B cell (primary cell): ENCODE data around the gene KCND1. TPM values are rescaled to one million over a fixed set of nuclear protein-coding genes. Genes with fewer than 3 reads are reported as not detected.

Experiments
- ATAC-seq: fragments of 200-7000 bp; cut with Tn5 transposase; one replicate; pipeline ENCODE4 v1.10.0; 2021; ENCODE audit warnings: low read depth, mild to moderate bottlenecking, moderate number of reproducible peaks, moderate library complexity
- CTCF ChIA-PET: fragments of 350-600 bp; sonication (Branson Sonifier 250); formaldehyde crosslinking; loops from one replicate; lab custom pipeline; 2021; ENCODE audit warnings: antibody characterized with exemption, inconsistent platforms; lab: Charles Lee
- POLR2A ChIA-PET: fragments of 350-600 bp; sonication (Branson Sonifier 250); formaldehyde crosslinking; loops from one replicate; lab custom pipeline; 2021; ENCODE audit warnings: antibody characterized with exemption; lab: Charles Lee
- DNase-seq: peaks from one replicate; pipeline ENCODE4 v3.0.0; 2013
- H2AFZ ChIP-seq: 2 replicates; pipeline ENCODE4 v1.6.1; 2012; ENCODE audit warnings: mild to moderate bottlenecking, low read depth, low read length; ENCODE audit not compliant: insufficient read depth, poor library complexity, severe bottlenecking
- H3K27ac ChIP-seq, 2 donors: 1 replicate in 1 of 2; 2 replicates in 1 of 2; pipeline ENCODE4 v1.5.1; 2012 to 2013; ENCODE audit warnings: low read length in 2 of 2, mild to moderate bottlenecking in 2 of 2, moderate library complexity in 1 of 2
- H3K27me3 ChIP-seq, 4 experiments: fragments of 200-600 bp in 1 of 4; sonication (generic) in 1 of 4; replicated peaks in 1 of 4; 1 replicate in 2 of 4; 2 replicates in 2 of 4; pipeline versions ENCODE4 v1.6.1 to v1.7.0; 2013 to 2016; ENCODE audit warnings: low read length in 3 of 4, mild to moderate bottlenecking in 2 of 4, mixed read lengths in 1 of 4, moderate library complexity in 1 of 4; ENCODE audit not compliant: insufficient read depth in 4 of 4, control insufficient read depth in 3 of 4; ENCODE audit errors: control extremely low read depth in 1 of 4
- H3K36me3 ChIP-seq, 2 experiments: replicated peaks in 1 of 2; 1 replicate in 1 of 2; 2 replicates in 1 of 2; pipeline versions ENCODE4 v1.6.1 to v1.7.1; 2013; ENCODE audit warnings: low read length in 1 of 2; ENCODE audit not compliant: insufficient read depth in 2 of 2, control insufficient read depth in 1 of 2; ENCODE audit errors: control extremely low read depth in 1 of 2, extremely low read depth in 1 of 2
- H3K4me1 ChIP-seq, 2 donors: fragments of 200-600 bp in 1 of 2; sonication (generic) in 1 of 2; 1 replicate in 1 of 2; 2 replicates in 1 of 2; pipeline versions ENCODE4 v1.5.1 to v1.6.1; 2013 to 2017; ENCODE audit warnings: low read length in 2 of 2; ENCODE audit not compliant: control insufficient read depth in 2 of 2, insufficient read depth in 2 of 2
- H3K4me2 ChIP-seq: replicated peaks from 2 replicates; pipeline ENCODE3; 2012; ENCODE audit warnings: mild to moderate bottlenecking, low read depth, low read length; ENCODE audit not compliant: poor library complexity, severe bottlenecking
- H3K4me3 ChIP-seq, 5 experiments: fragments of 200-600 bp in 1 of 5; sonication (generic) in 1 of 5; 1 replicate in 3 of 5; 2 replicates in 2 of 5; pipeline versions ENCODE4 v1.5.1 to v1.7.0; 2011 to 2016; ENCODE audit warnings: low read length in 4 of 5, mild to moderate bottlenecking in 4 of 5, low read depth in 2 of 5, control low read depth in 1 of 5, moderate library complexity in 1 of 5; ENCODE audit not compliant: insufficient read depth in 1 of 5; ENCODE audit errors: control extremely low read depth in 1 of 5, extremely low read depth in 1 of 5
- H3K79me2 ChIP-seq: fragments of 200-600 bp; sonication (generic); one replicate; pipeline ENCODE4 v1.6.0; 2016; ENCODE audit warnings: low read length; ENCODE audit not compliant: control insufficient read depth, insufficient read depth
- H3K9ac ChIP-seq: fragments of 200-600 bp; sonication (generic); 2 replicates; pipeline ENCODE4 v1.6.1; 2017; ENCODE audit warnings: mild to moderate bottlenecking, low read length, moderate library complexity
- H3K9me3 ChIP-seq, 3 donors: one replicate each; pipeline versions ENCODE4 v1.6.1 to v1.7.1; 2013; ENCODE audit warnings: low read length in 2 of 3; ENCODE audit not compliant: control insufficient read depth in 2 of 3, insufficient read depth in 1 of 3; ENCODE audit errors: control extremely low read depth in 1 of 3
- H4K20me1 ChIP-seq: 2 replicates; pipeline ENCODE4 v1.6.0; 2012; ENCODE audit warnings: mild to moderate bottlenecking, low read length; ENCODE audit not compliant: insufficient read depth, control insufficient read depth, poor library complexity, severe bottlenecking
- H3K27ac Mint-ChIP-seq: one replicate; pipeline ENCODE4 v1.8.0; 2021; ENCODE audit warnings: mixed read lengths
- H3K27me3 Mint-ChIP-seq: one replicate; pipeline ENCODE4 v1.8.0; 2021; ENCODE audit warnings: mixed read lengths
- H3K4me1 Mint-ChIP-seq: one replicate; pipeline ENCODE4 v1.8.0; 2021; ENCODE audit warnings: mixed read lengths
- H3K4me3 Mint-ChIP-seq: one replicate; pipeline ENCODE4 v1.8.0; 2021; ENCODE audit warnings: mixed read lengths
- H3K9me3 Mint-ChIP-seq: one replicate; pipeline ENCODE4 v1.8.0; 2022; ENCODE audit warnings: mixed read lengths; ENCODE audit not compliant: insufficient read depth
- EZH2 ChIP-seq: IDR thresholded peaks from 2 replicates; pipeline ENCODE4 v1.6.1; 2012; ENCODE audit warnings: borderline replicate concordance, low read depth, mild to moderate bottlenecking, moderate library complexity, low read length; ENCODE audit not compliant: insufficient read depth, poor library complexity, severe bottlenecking
- WGBS: methylation state at CpG from one replicate; pipeline ENCODE4 v1.1.5; 2013; ENCODE audit warnings: missing lambda C conversion rate; ENCODE audit not compliant: insufficient coverage; 5-methylcytosine and 5-hydroxymethylcytosine counted together
- intact Hi-C: fragments of 100-400 bp; cut with micrococcal nuclease; formaldehyde crosslinking; loops from one replicate; pipeline ENCODE4 v1.10.0; 2022
- polyA plus RNA-seq: library from polyadenylated mRNA; depleted of rRNA; stranded (reverse); fragments of >200 nt; gene quantifications from 2 replicates; pipeline ENCODE4 v1.2.3, GENCODE V29; 2012
- total RNA-seq, 2 donors: library from RNA; stranded (reverse); fragments of 120-200 nt in 1 of 2; gene quantifications; 1 replicate in 1 of 2; 2 replicates in 1 of 2; pipeline versions ENCODE4 v1.2.3 to v1.2.4, GENCODE V29; 2013 to 2022
- TF ChIP-seq, protein P1 (sequence below): fragments of 200-600 bp; IDR thresholded peaks from one replicate; pipeline ENCODE4 v1.8.0; 2022; ENCODE audit warnings: antibody characterized with exemption, mild to moderate bottlenecking

The KCND1 gene
- total and polyA plus RNA-seq, 2 donors (not counting 1 experiment from before 2014, with no cell fraction given) = 2.2 to 2.3 TPM

DNA sequence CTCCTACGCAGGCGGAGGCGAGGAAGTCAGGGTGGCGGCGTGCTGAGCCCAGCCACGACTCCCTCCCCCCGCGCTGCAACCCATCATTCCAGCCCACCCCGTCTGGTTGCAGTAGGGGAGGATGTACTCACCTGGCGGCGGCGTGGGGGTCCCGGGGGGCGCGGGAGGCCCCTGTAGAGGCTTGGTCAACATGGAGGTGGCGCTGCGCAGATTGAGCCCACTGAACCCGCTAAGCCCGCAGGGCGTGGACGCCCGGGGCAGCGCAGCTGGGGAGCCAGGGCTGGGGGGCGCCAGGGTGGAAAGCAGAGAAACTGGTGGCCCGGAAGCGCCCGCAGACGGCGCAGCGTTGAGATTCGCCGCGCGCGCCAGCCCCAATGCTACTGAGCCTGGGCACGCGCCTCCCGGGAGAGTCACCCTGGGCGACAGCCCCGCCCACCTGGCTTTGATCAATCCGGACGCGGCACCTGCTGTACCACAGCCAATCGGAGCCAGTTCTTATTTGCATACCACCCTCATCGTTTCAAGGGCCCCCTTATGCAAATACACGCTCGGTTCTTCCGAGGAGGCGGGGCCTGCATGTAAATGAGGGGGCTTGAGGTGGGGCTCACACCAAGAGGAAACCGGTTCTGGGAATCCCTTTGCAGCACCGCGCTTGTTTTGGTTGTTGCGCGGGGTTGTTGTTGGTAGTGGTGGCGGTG lies 52.9 kb downstream of the KCND1 start, which contains the start of gene PIM2:
Gene PIM2, minus strand, starts transcription at position 382 of the 698 bp plus-strand sequence. Its CDS starts 190 bp downstream, at position 192.
- Histone ChIP-seq H3K4me1 (peaks cover 34 to 53% of the 10 kb centered on the region in 2 donors), H3K9ac (peak within 1 kb of the TSS; percentile 90)
- peak within 1 kb of the TSS; percentile 97 for H3K27ac Mint-ChIP-seq

More for the DNA sequence above, 52.9 kb downstream of the KCND1 start, which contains the start of gene PIM2:
- Mint-ChIP-seq H3K9me3 (no peaks in the 10 kb centered on the region), H3K4me1 (peaks cover 42% of the 10 kb centered on the region), H3K27me3 (no peaks in the 10 kb centered on the region), H3K4me3 (peak within 1 kb of the TSS; percentile 98)
- H3K27me3 ChIP-seq = no peaks in the 10 kb centered on the region
- POLR2A ChIA-PET = interaction anchor here (1.0 to 5.9 kb wide), 3 partner anchors 19 to 22 kb away, joined by 7 to 101 read pairs (median 18); partner anchors contain the start of genes PQBP1 and TIMM17B
- peak within 1 kb of the TSS; percentile 77 for H3K4me2 ChIP-seq
- peak; percentile 80 for ATAC-seq
- H3K4me3 ChIP-seq = peak within 1 kb of the TSS; percentile 67 to 94 (median 86)
- no peaks in the 10 kb centered on the region for H3K9me3 ChIP-seq
- DNase-seq = peak; percentile 94
- TF ChIP-seq, protein P1, sequence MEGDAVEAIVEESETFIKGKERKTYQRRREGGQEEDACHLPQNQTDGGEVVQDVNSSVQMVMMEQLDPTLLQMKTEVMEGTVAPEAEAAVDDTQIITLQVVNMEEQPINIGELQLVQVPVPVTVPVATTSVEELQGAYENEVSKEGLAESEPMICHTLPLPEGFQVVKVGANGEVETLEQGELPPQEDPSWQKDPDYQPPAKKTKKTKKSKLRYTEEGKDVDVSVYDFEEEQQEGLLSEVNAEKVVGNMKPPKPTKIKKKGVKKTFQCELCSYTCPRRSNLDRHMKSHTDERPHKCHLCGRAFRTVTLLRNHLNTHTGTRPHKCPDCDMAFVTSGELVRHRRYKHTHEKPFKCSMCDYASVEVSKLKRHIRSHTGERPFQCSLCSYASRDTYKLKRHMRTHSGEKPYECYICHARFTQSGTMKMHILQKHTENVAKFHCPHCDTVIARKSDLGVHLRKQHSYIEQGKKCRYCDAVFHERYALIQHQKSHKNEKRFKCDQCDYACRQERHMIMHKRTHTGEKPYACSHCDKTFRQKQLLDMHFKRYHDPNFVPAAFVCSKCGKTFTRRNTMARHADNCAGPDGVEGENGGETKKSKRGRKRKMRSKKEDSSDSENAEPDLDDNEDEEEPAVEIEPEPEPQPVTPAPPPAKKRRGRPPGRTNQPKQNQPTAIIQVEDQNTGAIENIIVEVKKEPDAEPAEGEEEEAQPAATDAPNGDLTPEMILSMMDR = no peak
- no peak for TF ChIP-seq EZH2
- peaks cover 0 to 46% of the 10 kb centered on the region in 2 experiments for H3K36me3 ChIP-seq
- peaks cover 46% of the 10 kb centered on the region for H4K20me1 ChIP-seq
- peak within 1 kb of the TSS; percentile 84 to 92 for H3K27ac ChIP-seq
- peak within 1 kb of the TSS; percentile 45 for H2AFZ ChIP-seq
- intact Hi-C loops = loop anchor here (1.0 to 10.0 kb wide), 8 partner anchors 10 to 1704 kb away; partner anchors contain the start of genes CDK16, ELK1, PLP2 and TFE3
- peaks cover 66% of the 10 kb centered on the region for H3K79me2 ChIP-seq
- 0% methylated on average over 33 of the region's 55 CpGs for WGBS
- CTCF ChIA-PET = interaction anchor here (0.7 to 4.0 kb wide), 4 partner anchors 19 to 270 kb away, joined by 3 to 28 read pairs (median 4); no protein-coding TSS in a partner anchor
